ENCODE data around the gene PRSS37.

- no peak for TF ChIP-seq CTCF (IDR thresholded peaks at IDR 0.05)
- TF ChIP-seq POLR2A (IDR thresholded peaks at IDR 0.05; ENCODE audit: low read depth) = no peak
- no peak for TF ChIP-seq EP300 (IDR thresholded peaks at IDR 0.05)
- TF ChIP-seq POLR2AphosphoS5 (IDR thresholded peaks at IDR 0.05) = no peak
Measured at GRCh38 chr7:141889321-141889720, 48.0 kb upstream of the PRSS37 start.
